Smooth muscle cell (in vitro differentiated cells): ENCODE data around the gene ARMC7. TPM values are rescaled to one million over a fixed set of nuclear protein-coding genes. Genes with fewer than 3 reads are reported as not detected.

Source experiments
- DNase-seq: peaks from one replicate; lab custom pipeline; 2025; ENCODE audit not compliant: unreplicated experiment; lab: John Stamatoyannopoulos, UW
- H2AFZ ChIP-seq: fragments of 200-600 bp; sonication (generic); 2 replicates; pipeline ENCODE4 v1.6.0; 2016; ENCODE audit warnings: antibody characterized with exemption, low read depth, mild to moderate bottlenecking
- H3F3A ChIP-seq: fragments of 200-600 bp; sonication (generic); 2 replicates; pipeline ENCODE4 v1.6.0; 2017; ENCODE audit warnings: antibody characterized with exemption, low read depth
- H3K27ac ChIP-seq: fragments of 200-600 bp; sonication (generic); 2 replicates; pipeline ENCODE4 v1.5.1; 2016; ENCODE audit warnings: low read depth, mild to moderate bottlenecking
- H3K27me3 ChIP-seq: fragments of 200-600 bp; sonication (generic); 2 replicates; pipeline ENCODE4 v1.6.1; 2016; ENCODE audit warnings: low read depth, mild to moderate bottlenecking
- H3K36me3 ChIP-seq: fragments of 200-600 bp; sonication (generic); 2 replicates; pipeline ENCODE4 v1.5.1; 2016; ENCODE audit warnings: low read depth
- H3K4me1 ChIP-seq: fragments of 200-600 bp; sonication (generic); 2 replicates; pipeline ENCODE4 v1.5.1; 2016; ENCODE audit warnings: low read depth
- H3K4me2 ChIP-seq: fragments of 200-600 bp; sonication (generic); 2 replicates; pipeline ENCODE4 v1.6.0; 2016; ENCODE audit warnings: mild to moderate bottlenecking
- H3K4me3 ChIP-seq: fragments of 200-600 bp; sonication (generic); 2 replicates; pipeline ENCODE4 v1.5.1; 2016; ENCODE audit warnings: mild to moderate bottlenecking
- H3K79me2 ChIP-seq: fragments of 200-600 bp; sonication (generic); 2 replicates; pipeline ENCODE4 v1.6.0; 2016; ENCODE audit warnings: low read depth, mild to moderate bottlenecking
- H3K9ac ChIP-seq: fragments of 200-600 bp; sonication (generic); 2 replicates; pipeline ENCODE4 v1.6.0; 2016; ENCODE audit warnings: low read depth
- H3K9me3 ChIP-seq: fragments of 200-600 bp; sonication (generic); replicated peaks from 2 replicates; pipeline ENCODE4 v1.5.1; 2016; ENCODE audit warnings: low read depth
- H4K20me1 ChIP-seq: fragments of 200-600 bp; sonication (generic); 2 replicates; pipeline ENCODE4 v1.6.0; 2016; ENCODE audit warnings: low read depth
- CTCF ChIP-seq: fragments of 200-600 bp; sonication (generic); IDR thresholded peaks from 2 replicates; pipeline ENCODE4 v1.5.1; 2017; ENCODE audit warnings: borderline replicate concordance, mild to moderate bottlenecking, antibody characterized with exemption; ENCODE audit not compliant: insufficient read depth, poor library complexity, severe bottlenecking
- WGBS: methylation state at CpG from one replicate; pipeline ENCODE4 v1.1.7; 2016; ENCODE audit warnings: low lambda C conversion rate; 5-methylcytosine and 5-hydroxymethylcytosine counted together
- polyA plus RNA-seq: library from polyadenylated mRNA; unstranded; fragments of >200 nt; fragmentation: Nextera tagmentation; extraction: Ambion mirVana; gene quantifications from 2 replicates; pipeline ENCODE4 v1.2.1, GENCODE V29; 2016
- total RNA-seq: library from RNA; depleted of rRNA; stranded (reverse); fragments of >200 nt; gene quantifications from 2 replicates; pipeline ENCODE4 v1.2.3, GENCODE V29; 2014

The ARMC7 gene
- total and polyA plus RNA-seq, 2 experiments from 2014 or later = 1.8 to 6.8 TPM

GRCh38 chr17:75081611-75082540 is 27.9 kb upstream of the ARMC7 start:
- no peaks in the 10 kb centered on the region for H3K27me3 ChIP-seq
- peaks cover 10% of the 10 kb centered on the region for H3K4me1 ChIP-seq
- H3K9ac ChIP-seq = no peak overlapping the region
- 75% methylated on average over 13 of the region's 13 CpGs for WGBS
- no peaks in the 10 kb centered on the region for H3K79me2 ChIP-seq
- no peak for TF ChIP-seq CTCF
- no peak overlapping the region for H3K4me2 ChIP-seq
- H3F3A ChIP-seq = peaks cover 15% of the 10 kb centered on the region
- no peaks in the 10 kb centered on the region for H3K9me3 ChIP-seq
- H3K36me3 ChIP-seq = no peaks in the 10 kb centered on the region
- DNase-seq = no peak
- no peak overlapping the region for H3K27ac ChIP-seq
- H3K4me3 ChIP-seq = no peak overlapping the region
- no peaks in the 10 kb centered on the region for H4K20me1 ChIP-seq
- no peak overlapping the region for H2AFZ ChIP-seq

- Histone ChIP-seq H3K4me2 (no peak overlapping the region), H3K4me1 (peaks cover 14% of the 10 kb centered on the region), H3K4me3 (no peak overlapping the region), H4K20me1 (no peaks in the 10 kb centered on the region), H3F3A (peaks cover 15% of the 10 kb centered on the region), H2AFZ (no peak overlapping the region), H3K9me3 (no peaks in the 10 kb centered on the region), H3K36me3 (no peaks in the 10 kb centered on the region), H3K27me3 (no peaks in the 10 kb centered on the region), H3K27ac (no peak overlapping the region), H3K9ac (no peak overlapping the region), H3K79me2 (no peaks in the 10 kb centered on the region)
- no peak for DNase-seq
- WGBS = 69% methylated on average over 6 of the region's 6 CpGs
- no peak for TF ChIP-seq CTCF
Observed at GRCh38 chr17:75082683-75083082, 27.1 kb upstream of the ARMC7 start.

GRCh38 chr17:75084039-75084660 is 25.6 kb upstream of the ARMC7 start:
- DNase-seq = no peak
- no peak overlapping the region for H2AFZ ChIP-seq
- no peaks in the 10 kb centered on the region for H3K36me3 ChIP-seq
- H3K4me2 ChIP-seq = no peak overlapping the region
- 72% methylated on average over 14 of the region's 14 CpGs for WGBS
- TF ChIP-seq CTCF = no peak
- peaks cover 14% of the 10 kb centered on the region for H3K4me1 ChIP-seq
- H3K27ac ChIP-seq = no peak overlapping the region
- H3K27me3 ChIP-seq = no peaks in the 10 kb centered on the region
- H3F3A ChIP-seq = peaks cover 12% of the 10 kb centered on the region
- no peaks in the 10 kb centered on the region for H4K20me1 ChIP-seq
- H3K9ac ChIP-seq = no peak overlapping the region
- no peak overlapping the region for H3K4me3 ChIP-seq
- H3K79me2 ChIP-seq = peaks cover 7% of the 10 kb centered on the region
- H3K9me3 ChIP-seq = no peaks in the 10 kb centered on the region
